ENCODE measurements around the gene WDR86.

Gene WDR86, protein sequence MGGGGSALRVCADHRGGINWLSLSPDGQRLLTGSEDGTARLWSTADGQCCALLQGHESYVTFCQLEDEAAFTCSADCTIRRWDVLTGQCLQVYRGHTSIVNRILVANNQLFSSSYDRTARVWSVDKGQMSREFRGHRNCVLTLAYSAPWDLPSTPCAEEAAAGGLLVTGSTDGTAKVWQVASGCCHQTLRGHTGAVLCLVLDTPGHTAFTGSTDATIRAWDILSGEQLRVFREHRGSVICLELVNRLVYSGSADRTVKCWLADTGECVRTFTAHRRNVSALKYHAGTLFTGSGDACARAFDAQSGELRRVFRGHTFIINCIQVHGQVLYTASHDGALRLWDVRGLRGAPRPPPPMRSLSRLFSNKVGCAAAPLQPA

DNA sequence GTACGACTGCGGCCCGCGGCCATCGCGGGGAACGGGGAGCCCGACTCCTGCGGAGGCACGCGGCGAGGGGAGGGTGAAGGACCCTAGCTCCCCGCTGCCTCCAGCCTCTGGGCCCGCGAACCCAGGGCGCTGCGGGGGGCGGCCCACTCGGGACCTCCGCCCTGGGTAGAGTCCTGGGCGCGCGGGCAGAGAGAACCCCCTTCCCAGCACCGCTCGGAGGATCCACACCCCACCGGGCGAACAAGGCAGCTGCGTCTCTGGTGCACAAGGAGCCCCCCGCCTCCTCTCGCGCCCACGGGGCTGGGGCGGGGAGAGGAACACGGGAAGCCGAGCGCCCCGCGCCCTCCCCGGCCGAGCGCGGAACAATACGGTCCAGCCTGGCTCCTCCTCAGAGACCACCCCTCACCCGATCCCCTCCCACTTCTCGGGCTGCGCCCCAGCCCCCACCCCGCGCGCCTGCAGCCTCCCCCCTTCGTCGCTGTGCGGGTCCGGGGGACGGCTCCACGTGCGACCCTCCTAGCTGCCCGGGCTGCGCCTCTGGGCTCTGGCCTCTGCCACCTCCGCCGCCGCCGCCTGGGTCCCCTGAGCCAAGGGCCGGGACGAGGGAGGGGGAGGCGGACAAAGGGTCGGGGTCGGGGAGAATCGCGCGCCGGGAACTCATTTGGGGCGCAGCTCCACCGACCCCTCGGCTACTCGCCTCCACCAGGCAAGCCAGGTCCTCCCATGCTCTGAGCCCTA lies at the start of gene WDR86:
Gene WDR86 (minus strand): TSS at position 372 of the 738 bp plus-strand sequence. CDS start 449 bp downstream, outside the sequence.
- TF ChIP-seq, protein P1, sequence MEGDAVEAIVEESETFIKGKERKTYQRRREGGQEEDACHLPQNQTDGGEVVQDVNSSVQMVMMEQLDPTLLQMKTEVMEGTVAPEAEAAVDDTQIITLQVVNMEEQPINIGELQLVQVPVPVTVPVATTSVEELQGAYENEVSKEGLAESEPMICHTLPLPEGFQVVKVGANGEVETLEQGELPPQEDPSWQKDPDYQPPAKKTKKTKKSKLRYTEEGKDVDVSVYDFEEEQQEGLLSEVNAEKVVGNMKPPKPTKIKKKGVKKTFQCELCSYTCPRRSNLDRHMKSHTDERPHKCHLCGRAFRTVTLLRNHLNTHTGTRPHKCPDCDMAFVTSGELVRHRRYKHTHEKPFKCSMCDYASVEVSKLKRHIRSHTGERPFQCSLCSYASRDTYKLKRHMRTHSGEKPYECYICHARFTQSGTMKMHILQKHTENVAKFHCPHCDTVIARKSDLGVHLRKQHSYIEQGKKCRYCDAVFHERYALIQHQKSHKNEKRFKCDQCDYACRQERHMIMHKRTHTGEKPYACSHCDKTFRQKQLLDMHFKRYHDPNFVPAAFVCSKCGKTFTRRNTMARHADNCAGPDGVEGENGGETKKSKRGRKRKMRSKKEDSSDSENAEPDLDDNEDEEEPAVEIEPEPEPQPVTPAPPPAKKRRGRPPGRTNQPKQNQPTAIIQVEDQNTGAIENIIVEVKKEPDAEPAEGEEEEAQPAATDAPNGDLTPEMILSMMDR (conservative IDR thresholded peaks at IDR 0.05), result no peak
- no peak for TF ChIP-seq ZFX (IDR thresholded peaks at IDR 0.05)
- no peak within 1 kb of the TSS for H3K27ac ChIP-seq

DNA sequence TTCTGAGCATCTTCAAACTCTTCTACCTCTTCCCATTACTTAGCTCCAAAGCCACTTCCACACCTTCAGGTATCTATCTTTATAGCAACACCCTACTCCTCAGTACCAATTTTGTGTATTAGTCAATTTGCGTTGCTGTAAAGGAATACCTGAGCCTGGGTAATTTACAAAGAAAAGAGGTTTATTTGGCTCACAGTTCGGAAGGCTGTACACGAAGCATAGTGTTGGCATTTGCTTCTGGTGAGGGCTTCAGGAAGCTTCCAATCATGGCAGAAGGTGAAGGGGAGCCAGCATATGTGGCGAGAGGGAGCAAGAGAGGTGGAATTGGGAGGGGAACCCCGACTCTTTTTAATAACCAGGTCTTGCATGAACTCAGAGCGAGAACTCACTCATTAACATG lies 47.7 kb upstream of the WDR86 start:
- TF ChIP-seq ZFX (IDR thresholded peaks at IDR 0.05), result no peak
- TF ChIP-seq, protein P1 (conservative IDR thresholded peaks at IDR 0.05), result no peak
- no peak overlapping the region for H3K27ac ChIP-seq

DNA sequence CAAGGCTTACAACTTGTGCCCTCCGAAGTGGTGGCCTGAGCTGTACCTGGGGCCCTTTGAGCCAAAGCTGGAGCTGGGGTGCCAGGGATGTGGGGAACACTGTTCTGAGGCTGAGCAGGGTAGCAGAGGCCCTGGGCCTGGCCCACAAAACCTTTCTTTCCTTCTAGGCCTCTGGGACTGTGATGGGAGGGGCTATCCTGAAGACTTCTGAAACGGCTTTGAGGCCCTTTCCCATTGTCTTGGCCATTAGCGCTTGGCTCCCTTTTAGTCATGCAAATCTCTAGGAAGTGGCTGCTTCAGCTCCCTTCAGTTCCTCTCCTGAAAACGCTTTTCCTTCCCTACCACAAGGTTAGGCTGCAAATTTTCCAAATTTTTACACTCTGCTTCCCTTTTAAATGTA lies 46.9 kb upstream of the WDR86 start:
- no peak for TF ChIP-seq ZFX (IDR thresholded peaks at IDR 0.05)
- TF ChIP-seq, protein P1 (conservative IDR thresholded peaks at IDR 0.05), result no peak
- no peak overlapping the region for H3K27ac ChIP-seq

DNA sequence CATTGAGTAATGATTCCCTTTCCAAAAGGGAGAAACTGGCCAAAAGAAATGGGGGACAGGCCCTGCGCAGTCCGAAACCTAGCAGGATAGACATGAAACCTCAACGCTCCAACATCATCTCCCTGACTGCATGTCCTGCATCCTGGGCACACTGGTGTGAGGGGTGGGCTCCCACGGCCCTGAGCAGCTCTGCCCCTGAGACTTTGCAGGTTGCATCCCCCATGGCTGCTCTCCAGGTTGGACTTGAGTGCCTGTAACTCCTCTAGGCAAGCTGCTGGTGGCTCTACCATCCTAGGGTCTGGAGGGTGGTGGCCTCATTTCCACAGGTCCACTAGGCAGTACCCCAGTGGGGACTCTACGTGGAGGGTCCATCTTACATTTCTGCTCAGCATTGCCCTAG lies 46.4 kb upstream of the WDR86 start:
- no peak overlapping the region for H3K27ac ChIP-seq
- TF ChIP-seq, protein P1 (conservative IDR thresholded peaks at IDR 0.05), result no peak
- no peak for TF ChIP-seq ZFX (IDR thresholded peaks at IDR 0.05)

DNA sequence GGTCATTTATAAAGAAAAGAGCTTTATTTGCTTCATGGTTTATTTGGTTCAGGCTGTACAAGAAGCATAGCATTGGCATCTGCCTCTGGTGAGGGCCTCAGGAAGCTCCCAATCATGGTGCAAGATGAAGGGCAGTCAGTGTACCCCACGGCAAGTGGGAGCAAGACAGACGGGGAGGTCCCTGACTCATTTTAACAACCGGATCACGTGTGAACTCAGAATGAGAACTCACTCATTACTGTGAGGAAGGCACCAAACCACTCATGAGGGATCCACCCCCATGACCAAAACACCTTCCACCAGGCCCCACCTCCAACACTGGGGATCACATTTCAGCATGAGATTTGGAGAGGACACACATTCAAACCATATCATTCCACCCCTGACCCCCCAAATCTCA lies 45.9 kb upstream of the WDR86 start:
- no peak overlapping the region for H3K27ac ChIP-seq
- TF ChIP-seq, protein P1 (conservative IDR thresholded peaks at IDR 0.05), result no peak

DNA sequence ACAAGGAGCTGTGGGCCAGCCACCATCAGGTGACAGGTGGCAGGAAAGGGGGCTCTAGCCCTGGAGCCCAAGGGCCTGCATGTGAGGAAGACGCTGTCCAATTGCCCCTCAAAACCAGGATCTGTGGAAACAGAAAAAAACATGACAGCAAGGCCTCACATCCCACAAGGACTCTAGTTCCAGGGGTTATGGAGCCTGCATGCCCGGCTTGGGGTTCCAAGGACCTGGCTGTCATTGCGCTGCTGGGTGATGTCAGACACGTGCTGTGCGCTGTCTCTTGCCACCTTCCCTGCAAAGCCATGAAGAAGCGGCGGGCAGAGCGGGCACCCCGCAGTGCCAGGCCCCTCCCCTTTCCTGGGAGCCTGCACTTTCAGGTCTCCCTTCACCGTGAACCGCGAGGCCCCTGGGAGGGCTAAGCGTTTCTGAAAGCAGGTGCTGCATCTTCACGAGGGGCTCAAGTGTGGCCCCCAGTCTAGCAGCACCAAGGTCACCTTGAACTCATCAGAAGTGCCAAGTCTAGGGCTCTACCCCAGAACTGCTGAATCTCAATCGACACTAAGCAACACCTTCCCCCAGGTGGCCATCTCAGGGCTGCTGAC lies 45.2 kb upstream of the WDR86 start:
- TF ChIP-seq, protein P1 (conservative IDR thresholded peaks at IDR 0.05), result no peak
- no peak for TF ChIP-seq ZFX (IDR thresholded peaks at IDR 0.05)
- no peak overlapping the region for H3K27ac ChIP-seq

DNA sequence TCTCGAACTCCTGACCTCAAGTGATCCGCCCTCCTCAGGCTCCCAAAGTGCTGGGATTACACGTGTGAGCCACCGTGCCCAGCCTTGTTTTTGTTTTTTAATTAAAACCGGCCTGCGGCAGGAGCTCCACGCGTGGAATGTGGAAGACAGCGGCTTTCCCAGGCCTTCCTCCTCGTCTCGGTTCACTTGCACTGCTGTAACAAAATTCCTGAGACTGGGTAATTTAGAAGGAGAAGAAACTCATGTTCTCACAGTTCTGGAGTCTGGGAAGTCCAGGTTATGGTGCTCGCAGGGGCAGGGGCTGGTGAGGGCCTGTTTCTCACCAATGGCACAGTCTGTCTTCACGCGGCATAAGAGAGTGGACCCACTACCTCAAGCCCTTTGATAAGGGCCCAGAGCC lies 44.5 kb upstream of the WDR86 start:
- TF ChIP-seq ZFX (IDR thresholded peaks at IDR 0.05), result no peak
- TF ChIP-seq, protein P1 (conservative IDR thresholded peaks at IDR 0.05), result no peak
- H3K27ac ChIP-seq, result no peak overlapping the region
